HL-60/S4 (cell line): ENCODE data around the gene GNB5.

Experiments
- in situ Hi-C: fragments of 300-500 bp; cut with MboI; formaldehyde crosslinking; loops from 2 replicates; pipeline ENCODE4 v1.14.3; 2022; ENCODE audit warnings: low sequenced_read_pairs

GNB5 gene

DNA sequence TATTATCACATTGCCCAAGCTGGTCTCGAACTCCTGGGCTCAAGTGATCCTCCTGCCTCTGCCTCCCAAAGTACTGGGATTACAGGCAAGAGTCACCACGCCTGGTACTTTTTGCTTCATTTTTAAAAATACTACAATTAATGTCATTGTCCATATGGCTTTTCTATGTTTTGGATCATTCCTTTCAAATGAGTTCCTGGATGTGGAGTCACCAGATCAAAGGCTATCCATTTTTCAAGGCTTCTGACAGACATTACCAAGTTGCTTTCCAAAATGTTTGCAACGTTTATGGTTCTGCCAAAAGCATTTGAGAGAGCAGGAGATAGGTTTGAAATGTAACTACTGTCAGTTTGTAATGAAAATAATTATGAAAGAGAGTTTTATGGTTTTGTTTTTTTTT, 44.4 kb downstream of the GNB5 start:
- in situ Hi-C loops = no loop called here

GRCh38 chr15:52146261-52146660, 44.9 kb downstream of the GNB5 start:
- in situ Hi-C loops = no loop called here

DNA sequence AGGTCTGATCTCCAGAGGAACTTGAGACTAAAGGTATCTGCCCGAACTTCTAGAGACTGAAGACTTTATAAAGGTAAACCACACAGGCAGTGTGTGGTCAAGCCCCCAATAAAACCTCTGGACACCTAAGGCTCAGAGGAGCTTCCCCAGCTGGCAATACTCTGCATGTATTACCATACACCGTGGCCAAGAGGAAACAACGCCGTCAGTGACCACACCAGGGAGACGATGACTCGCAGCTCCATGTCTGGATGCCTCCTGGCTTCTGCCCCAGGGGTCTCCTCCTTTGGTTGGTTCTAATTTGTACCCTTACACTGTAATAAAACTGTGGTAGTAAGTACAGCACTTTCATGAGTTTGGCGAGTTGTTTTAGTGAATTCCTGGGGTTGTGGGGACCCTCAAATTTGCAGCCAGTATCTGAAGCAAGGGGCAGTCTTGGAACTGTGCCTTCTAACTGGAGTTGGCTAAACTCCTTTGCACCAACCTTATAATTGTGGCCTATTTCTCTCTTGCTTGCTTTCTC, 46.5 kb downstream of the GNB5 start:
- in situ Hi-C loops = no loop called here

- in situ Hi-C loops = no loop called here
Measured at GRCh38 chr15:52143873-52144272, 47.3 kb downstream of the GNB5 start.

DNA sequence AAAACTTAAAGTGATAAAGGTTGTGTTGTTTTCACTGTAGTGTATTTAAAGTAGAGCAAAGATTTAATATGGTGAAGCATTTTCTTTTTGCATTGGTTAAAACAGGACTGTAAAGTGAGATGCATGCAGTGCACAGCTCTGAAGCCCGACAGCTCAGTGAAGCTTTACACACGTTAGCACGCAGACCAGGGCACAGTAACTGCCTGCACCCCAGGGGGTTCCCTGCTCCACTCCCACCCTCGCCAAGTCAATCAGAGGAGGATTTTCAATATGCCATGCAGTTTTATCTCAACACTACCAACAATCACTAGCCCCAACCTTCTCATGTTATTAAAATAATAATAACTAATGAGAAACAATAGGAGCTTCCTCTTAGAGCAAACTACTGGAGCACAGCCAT, 50.5 kb downstream of the GNB5 start:
- in situ Hi-C loops = no loop called here

- in situ Hi-C loops = no loop called here
Measured at GRCh38 chr15:52139599-52140462, 51.4 kb downstream of the GNB5 start.

DNA sequence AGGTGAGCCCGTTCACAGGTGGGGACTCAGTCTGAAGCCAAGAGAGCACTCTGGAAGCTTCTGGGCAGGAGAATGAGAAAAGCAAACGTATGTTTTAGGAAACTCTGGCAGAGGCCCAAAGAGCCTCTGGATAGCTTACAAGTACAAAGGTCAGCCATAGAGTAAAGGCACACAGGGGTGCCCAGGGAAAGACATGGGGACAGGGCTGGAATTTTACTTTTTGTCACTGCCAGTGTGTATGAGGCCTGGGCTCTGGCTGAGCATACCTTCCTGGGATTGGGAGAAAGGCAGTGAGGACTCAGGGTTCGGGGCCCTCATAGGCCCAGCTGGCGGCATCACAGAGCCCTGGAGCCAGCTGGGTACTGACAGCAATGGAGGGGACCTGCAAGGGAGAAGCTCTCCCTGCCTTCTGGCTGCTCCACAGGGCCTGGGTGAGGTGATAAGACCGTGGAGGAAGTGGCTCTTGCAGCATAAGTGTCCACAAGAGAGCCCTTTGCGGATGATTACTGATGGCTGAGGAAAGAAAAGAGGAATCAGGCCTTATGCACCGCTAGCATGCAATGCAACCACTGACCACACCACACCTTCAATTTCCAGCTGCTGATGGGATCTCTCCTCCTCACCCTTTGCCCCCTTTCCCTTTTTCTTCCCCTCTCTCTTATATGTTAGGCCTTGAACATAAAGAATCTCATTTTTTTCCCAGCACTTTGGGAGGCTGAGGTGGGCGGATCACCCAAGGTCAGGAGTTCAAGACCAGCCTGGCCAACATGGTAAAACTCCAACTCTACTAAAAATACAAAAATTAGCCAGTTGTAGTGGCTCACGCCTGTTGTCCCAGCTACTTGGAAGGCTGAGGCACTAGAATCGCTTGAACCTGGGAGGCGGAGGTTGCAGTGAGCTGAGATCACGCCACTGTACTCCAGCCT, 53.5 kb downstream of the GNB5 start:
- in situ Hi-C loops = no loop called here

- in situ Hi-C loops = no loop called here
Measured at GRCh38 chr15:52136442-52136980, 54.7 kb downstream of the GNB5 start.

DNA sequence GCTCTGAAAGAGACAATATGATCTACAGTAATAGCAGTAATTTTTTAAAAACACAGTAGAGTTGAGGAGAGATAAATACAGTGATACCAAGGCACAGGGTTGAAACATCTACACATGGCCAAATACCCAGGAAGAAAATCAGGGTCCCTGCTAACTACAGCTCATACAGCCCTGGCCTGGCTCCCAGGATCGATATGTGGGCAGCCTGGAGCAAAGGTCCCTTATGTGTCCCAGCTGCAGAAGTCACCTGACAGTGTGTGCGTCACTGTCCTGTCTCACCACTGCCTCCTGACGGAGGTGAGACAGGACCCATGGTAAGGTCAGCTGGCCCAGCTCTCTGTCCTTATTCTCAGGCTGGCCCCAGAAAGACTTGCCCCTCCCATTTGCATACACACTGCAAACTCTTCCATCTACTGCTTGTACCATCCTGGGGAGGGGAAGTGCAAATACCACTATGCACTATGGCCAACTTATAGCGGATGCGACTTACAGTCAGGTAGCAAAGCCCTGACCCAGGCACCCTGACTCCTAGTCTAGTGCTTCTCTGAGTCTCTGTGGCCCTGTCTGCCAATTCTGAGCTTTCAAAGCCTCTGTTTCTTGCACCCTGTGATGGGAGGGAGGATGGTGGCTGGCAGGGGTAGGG, 56.6 kb downstream of the GNB5 start:
- in situ Hi-C loops = no loop called here

DNA sequence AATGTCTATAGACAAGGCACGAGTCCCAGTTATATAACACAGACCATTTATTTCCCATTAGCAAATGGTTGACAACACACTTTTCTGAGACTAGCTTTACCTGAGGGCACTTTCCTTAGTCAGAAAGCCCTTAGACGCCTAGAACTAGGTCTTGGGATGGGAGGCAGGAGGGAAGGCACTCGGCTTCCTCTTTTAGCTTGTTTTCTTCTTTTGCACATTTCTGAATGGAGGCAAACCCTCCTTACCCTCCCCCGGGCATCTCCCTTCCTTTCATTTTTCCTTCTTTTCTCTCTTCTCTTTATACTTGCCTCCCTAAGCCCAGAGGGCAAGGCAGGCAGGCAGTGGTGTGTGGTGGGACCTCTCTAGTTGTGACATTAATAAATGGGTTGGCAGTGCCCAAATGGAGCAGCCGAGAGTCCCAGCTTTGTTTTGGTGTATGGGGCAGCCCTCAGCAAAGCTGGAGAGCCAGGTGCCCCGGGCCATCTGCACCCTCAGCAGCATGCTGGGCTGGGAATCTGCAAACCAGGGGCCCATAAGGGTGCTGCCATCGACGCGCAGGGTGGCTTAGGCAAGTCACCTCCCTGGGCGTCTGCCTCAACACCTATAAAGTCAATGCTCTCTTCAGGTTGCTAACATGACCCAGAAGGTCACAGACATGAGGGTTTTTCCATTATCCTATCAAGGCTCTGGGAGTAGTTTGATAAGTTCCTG, 57.5 kb downstream of the GNB5 start:
- in situ Hi-C loops = no loop called here

DNA sequence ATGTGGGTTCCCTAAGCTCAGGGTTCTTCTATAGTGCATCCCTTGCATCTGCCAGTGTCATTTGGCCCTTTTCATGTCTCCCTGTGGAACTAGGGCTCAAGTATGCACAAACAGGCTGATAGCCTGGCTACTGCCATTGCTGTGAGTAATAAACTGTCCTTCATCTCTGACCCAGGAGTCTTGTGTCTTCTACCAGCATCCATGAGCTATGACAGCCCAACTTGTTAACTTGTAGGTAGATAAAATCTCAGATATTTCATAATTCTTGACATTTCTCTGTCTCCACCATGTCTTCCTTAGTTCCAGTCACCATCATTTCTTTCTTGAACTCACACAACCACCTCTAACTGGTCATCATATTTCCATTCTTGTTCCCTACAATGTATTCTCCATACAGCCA, 59.1 kb downstream of the GNB5 start:
- in situ Hi-C loops = no loop called here

GRCh38 chr15:52128568-52128967, 62.6 kb downstream of the GNB5 start:
- in situ Hi-C loops = no loop called here

- in situ Hi-C loops = no loop called here
Measured at GRCh38 chr15:52124270-52124880, 66.8 kb downstream of the GNB5 start.

DNA sequence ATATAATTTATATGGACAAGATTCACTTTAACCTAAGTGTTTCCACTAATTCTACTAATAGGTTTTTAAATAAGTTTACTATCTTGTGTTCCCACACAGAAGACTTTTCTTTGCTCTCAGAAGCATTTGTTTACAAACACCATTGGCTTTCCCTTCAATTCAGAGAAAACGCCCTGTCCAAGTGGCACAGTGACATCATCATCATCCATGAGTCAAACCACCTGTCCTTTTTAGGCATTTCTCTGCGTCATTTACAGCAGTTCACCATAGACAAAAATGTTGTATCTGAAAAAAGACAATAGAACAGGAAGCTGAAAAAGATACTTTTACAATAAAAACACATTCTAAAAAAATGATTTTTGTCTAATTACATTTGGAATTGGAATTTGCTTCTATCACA, 69.3 kb downstream of the GNB5 start:
- in situ Hi-C loops = no loop called here

DNA sequence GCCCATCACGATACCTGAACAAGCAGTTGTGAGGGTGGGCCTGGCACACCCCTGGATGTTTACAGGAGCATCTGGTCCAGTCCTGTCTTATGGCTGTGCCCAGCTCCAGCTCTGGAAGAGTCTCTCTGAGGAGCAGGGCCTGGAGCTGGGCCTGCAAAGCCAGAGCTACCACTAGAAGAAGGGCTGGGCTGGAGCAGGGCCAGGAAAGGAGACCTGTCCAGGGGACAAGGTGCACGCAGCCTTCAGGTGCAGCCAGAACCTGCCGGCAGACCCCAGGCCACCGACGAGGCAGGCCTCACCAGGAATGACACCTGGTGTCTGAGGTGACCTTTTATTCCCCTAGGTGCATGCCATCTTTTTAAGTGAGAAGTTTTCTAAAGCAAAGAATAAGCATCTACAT, 70.2 kb downstream of the GNB5 start:
- in situ Hi-C loops = no loop called here

- in situ Hi-C loops = no loop called here
Measured at GRCh38 chr15:52120488-52120887, 70.7 kb downstream of the GNB5 start.

DNA sequence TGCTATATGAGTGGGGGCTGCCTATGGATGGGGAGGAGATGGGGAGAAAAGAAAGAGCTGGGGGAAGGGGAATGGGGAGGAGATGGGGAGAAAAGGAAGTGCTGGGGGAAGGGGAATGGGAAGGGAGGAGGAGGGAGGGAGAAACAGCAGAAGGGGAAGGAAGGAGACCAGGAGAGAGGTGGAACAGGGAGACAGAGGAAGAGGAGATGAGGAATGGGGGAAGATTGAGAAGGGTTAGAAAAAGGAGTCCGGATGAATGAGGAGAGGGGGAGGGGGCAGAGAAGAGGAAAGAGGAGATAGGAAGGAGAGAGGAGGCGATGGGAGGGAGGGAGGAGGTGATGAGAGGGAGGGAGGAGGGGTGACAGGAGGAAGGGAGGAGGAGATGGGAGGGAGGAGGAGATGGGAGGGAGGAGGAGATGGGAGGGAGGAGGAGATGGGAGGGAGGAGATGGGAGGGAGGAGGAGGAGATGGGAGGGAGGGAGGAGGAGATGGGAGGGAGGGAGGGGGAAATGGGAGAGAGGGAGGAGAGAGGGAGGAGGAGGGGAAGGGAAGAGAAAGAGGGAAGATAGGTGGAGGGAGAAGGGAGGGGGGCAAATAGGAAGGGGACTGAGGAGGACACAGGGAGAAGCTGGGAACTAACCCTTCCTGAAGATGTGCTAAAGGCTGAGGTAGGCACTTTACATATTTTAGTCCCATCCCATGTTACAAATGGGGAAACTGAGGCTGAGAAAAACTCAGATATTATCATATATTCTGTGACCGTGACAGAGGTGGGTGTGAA, 72.0 kb downstream of the GNB5 start:
- in situ Hi-C loops = no loop called here

- in situ Hi-C loops = no loop called here
Measured at GRCh38 chr15:52117549-52117948, 73.6 kb downstream of the GNB5 start.
